Activated naive CD4-positive, alpha-beta T cell (primary cell): ENCODE data around the gene ATOSA.

Source experiments
- DNase-seq, 4 experiments: peaks; one replicate each; lab custom pipeline; 2025; lab: John Stamatoyannopoulos, UW

ATOSA gene

DNA sequence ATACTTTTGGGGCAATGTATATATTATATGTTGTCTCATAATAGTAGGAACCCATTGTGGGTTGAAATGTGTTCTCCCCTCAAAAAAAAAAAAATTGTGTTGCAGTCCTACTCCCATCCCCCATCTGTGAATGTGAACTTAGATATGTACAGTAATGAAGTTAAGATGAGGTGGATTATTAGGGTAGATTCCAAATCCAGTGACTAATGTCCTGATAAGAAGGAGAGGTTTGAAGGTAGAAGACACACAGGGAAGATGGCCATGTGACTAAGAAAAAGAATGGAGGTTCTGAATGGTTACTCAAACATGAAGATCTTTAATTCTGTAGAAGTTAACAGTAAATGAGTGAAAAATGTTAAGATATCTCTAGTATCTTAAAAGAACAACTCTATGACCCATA, 3.0 kb upstream of the ATOSA start:
- DNase-seq, result no peak

GRCh38 chr15:52681441-52681840, 2.3 kb upstream of the ATOSA start:
- no peak for DNase-seq

GRCh38 chr15:52680761-52681160, 1.6 kb upstream of the ATOSA start:
- no peak for DNase-seq

- no peak for DNase-seq
Measured at GRCh38 chr15:52680041-52680391, 828 bp upstream of the ATOSA start.

DNA sequence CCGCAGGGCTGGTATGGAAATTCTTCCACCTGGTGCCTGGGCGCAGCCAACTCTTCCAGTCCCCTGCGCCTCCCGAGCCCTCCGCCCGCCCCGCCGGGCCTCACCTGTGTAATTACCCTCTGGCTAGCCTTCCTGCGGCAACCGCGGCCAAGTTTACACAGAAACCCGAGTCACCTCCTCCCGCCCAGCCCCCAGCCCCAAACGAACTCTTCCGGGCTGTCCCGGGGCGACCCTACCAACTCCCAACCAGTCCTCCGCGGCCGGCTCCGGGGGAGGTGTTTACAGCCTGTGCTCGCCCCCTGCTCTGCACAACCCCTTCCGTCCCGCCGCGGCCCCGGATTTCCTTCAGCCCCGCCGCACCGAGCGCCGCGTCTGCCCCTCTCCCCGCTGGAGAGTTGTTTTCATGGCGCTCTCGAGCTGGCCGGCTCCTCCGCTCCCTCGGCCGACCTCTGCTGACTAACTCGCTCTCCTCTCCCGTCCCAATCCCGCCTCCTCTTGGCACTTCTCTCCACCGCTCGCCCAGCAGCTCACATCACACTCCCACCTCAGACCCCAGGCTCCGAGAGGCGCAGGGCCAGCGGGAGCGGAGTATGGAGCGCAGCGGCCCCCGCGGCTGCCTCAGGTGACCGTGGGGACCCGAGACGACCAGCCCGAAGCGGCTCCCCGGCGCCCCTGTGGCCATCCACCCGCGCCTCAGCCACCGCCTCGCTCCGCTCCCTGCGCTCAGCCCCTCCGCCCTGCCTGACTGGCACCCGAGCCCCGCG, 538 bp downstream of the ATOSA start:
- peak; percentile 29 to 57 (median 39) for DNase-seq

- DNase-seq, result peak; percentile 3 to 34 (median 19)
Measured at GRCh38 chr15:52677593-52678467, 1.4 kb downstream of the ATOSA start.

- no peak for DNase-seq
Measured at GRCh38 chr15:52674831-52675230, 4.4 kb downstream of the ATOSA start.

GRCh38 chr15:52673734-52674133, 5.5 kb downstream of the ATOSA start:
- DNase-seq, result no peak

GRCh38 chr15:52673312-52673711, 5.9 kb downstream of the ATOSA start:
- DNase-seq, result no peak

GRCh38 chr15:52672661-52673060, 6.5 kb downstream of the ATOSA start:
- DNase-seq, result no peak

DNA sequence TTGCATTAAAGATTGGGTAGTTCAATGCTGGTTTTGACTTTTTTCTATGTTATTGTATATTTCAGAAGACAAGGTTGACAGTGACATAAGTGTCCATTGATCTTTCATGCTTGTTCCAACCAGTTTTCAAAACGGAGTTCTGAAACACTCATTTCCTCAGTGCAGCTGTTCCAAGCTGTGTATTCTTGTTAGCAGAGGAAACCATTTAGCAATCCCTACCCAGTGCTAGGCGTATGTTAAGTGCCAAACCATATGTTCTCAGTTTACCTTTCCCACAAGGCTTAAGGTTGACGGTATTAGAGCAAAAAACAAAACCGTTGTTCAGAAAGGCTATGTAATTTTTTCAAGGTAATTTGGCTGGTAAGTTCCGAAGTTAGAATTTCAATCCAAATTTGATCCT, 9.1 kb downstream of the ATOSA start:
- DNase-seq, result no peak

DNA sequence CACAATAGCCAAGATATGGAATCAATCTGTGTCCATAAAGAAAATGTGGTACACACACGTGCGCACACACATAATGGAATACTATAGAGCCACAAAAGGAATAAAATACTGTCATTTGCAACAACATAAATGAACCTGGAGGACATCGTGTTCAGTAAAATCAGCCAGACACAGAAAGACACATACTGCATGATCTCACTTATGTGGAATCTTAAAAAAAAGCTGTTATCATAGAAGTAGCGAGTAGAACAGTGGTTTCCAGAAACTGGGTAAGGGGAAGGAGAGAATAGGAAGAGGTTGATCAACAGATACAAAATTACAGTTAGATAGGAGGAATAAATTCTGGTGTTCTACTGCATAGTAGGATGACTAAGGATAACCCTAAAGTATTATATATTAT, 11.1 kb downstream of the ATOSA start:
- DNase-seq, result no peak

DNA sequence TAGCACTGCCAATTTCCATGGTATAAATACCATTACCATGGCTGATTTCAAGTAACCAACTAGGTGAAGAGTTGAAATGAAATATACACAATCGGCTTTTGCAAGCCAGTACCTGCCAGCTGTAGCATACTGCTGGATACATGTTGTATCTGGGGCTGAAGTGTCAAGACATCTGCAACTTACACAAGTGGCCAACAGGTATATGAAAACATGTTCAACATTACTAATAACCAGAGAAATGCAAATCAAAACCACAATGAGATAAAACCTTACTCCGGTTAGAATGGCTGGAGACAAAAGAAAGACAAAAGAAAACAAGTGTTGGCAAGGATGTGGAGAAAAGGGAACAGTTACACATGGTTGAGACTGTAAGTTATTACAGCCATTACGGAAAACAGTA, 11.6 kb downstream of the ATOSA start:
- DNase-seq, result no peak

GRCh38 chr15:52663536-52664294, 15.5 kb downstream of the ATOSA start:
- DNase-seq, result no peak

- no peak for DNase-seq
Measured at GRCh38 chr15:52661909-52662308, 17.3 kb downstream of the ATOSA start.

DNA sequence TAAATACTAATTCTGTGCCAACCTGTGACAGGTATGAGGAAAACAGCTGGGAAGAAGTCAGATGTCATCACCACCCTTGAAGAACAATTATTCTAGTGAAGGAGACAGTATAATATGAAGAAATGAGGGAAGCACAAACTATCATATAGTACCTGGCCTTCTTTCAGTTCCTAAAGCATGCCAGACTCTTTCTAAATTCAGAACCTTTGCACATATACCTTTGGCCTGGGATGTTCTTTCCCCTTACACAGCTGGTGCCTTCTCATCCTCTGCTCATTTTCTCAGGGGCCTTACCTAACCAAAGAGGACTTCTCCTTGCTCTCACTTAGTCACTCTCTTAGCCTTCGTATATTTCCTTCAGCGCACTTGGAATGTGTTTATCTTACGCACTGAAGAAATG, 19.0 kb downstream of the ATOSA start:
- no peak for DNase-seq

DNA sequence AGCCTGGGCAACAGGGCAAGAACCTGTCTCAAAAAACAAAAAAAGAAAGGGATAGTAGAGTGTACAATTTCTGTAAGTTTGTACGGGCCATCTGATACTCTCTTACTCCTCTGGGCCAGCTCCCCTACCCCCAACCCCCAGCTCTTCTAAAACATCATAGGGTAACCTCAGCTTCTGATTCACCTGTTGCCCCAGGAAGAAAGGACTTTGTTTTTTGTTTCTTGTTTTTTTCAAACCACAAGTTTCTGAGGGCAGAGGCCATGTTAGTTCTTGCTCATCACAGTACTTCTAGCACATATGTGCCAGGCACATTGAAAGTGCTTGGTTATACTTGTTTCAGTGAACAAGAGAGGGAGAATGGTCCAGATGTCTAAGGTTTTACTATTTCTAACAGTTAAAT, 20.2 kb downstream of the ATOSA start:
- peak in 1 of 4 experiments; percentile 1 for DNase-seq

GRCh38 chr15:52657338-52657737, 21.9 kb downstream of the ATOSA start:
- DNase-seq, result no peak

GRCh38 chr15:52656412-52656811, 22.8 kb downstream of the ATOSA start:
- no peak for DNase-seq

DNA sequence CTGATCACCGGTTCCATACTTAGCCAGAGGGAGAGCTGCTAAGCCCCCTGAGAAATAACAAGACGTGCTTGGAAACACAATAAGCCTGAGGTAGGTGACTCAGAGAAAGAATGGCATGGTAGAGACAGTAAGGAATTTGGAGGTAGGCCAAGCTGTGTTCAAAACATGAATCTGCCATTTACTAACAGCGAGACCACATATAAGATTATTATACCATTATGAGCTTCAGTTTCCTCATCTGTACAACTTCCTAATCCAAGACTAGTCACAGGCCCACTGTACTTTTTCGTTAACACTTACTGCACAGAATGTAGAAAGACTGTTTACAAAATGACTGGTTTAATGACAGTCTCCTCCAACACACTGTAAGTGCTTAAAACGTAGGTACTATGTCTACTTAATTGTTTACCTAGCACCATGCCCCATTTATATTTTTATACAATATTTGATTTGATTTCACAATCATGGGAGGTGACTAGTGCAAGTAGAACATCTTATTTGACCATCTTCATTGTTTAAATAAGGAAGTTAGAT, 25.7 kb downstream of the ATOSA start:
- no peak for DNase-seq

DNA sequence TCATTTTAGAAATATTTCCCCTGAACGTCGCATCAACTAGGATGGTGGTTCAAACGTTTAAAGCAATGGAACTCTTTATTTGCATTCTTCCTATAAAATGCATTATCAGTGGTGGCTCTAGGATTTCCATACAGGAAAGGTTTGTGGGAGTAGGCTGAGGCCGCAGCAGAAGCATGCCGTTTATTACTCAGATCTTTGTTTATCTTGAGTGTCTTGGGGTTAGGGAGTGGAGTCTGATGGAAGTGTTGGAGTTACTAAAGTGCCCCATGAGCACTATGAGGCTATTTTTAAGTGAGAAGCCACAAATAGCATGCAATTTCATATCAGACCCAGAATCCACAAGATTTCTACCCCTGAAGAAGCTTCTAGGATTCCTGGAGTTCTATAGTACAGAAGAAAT, 26.2 kb downstream of the ATOSA start:
- no peak for DNase-seq

- DNase-seq, result no peak
Measured at GRCh38 chr15:52652286-52652685, 26.9 kb downstream of the ATOSA start.
